GM20431 (cell line): ENCODE results near the gene ST6GAL1.
"Not testable (repeated sequence)": the region's sequence is repeated elsewhere in the genome, so short reads cannot be mapped to it uniquely, and the experiment has no call there.

Source experiments
- in situ Hi-C: fragments of 300-500 bp; cut with MseI, MboI; formaldehyde crosslinking; loops from one replicate; pipeline ENCODE4 v1.15.0; 2020; ENCODE audit warnings: low sequenced_read_pairs; ENCODE audit not compliant: unreplicated experiment

ST6GAL1 gene

GRCh38 chr3:186986816-186987215, 56.5 kb downstream of the ST6GAL1 start:
- in situ Hi-C loops: no loop called here

- in situ Hi-C loops: no loop called here
These were observed 58.5 kb downstream of the ST6GAL1 start for GRCh38 chr3:186988806-186989205.

- in situ Hi-C loops: no loop called here
These were observed 59.1 kb downstream of the ST6GAL1 start for GRCh38 chr3:186989429-186989828.

- in situ Hi-C loops: no loop called here
These were observed 60.0 kb downstream of the ST6GAL1 start for GRCh38 chr3:186990277-186990676.

GRCh38 chr3:186990878-186991308, 60.6 kb downstream of the ST6GAL1 start:
- in situ Hi-C loops: no loop called here

- in situ Hi-C loops: no loop called here
These were observed 61.1 kb downstream of the ST6GAL1 start for GRCh38 chr3:186991470-186991869.

- in situ Hi-C loops: not testable (repeated sequence)
These were observed 61.8 kb downstream of the ST6GAL1 start for GRCh38 chr3:186992096-186992495.

GRCh38 chr3:186993210-186993782, 63.0 kb downstream of the ST6GAL1 start:
- in situ Hi-C loops: no loop called here

- in situ Hi-C loops: no loop called here
These were observed 64.0 kb downstream of the ST6GAL1 start for GRCh38 chr3:186994000-186994955.

GRCh38 chr3:186996356-186996755, 66.0 kb downstream of the ST6GAL1 start:
- in situ Hi-C loops: no loop called here

GRCh38 chr3:186997061-186997460, 66.7 kb downstream of the ST6GAL1 start:
- in situ Hi-C loops: no loop called here

- in situ Hi-C loops: no loop called here
These were observed 67.2 kb downstream of the ST6GAL1 start for GRCh38 chr3:186997473-186997939.

- in situ Hi-C loops: no loop called here
These were observed 68.6 kb downstream of the ST6GAL1 start for GRCh38 chr3:186998937-186999368.

- in situ Hi-C loops: no loop called here
These were observed 70.4 kb downstream of the ST6GAL1 start for GRCh38 chr3:187000711-187001151.

GRCh38 chr3:187002915-187003314, 72.6 kb downstream of the ST6GAL1 start:
- in situ Hi-C loops: no loop called here

- in situ Hi-C loops: no loop called here
These were observed 75.6 kb downstream of the ST6GAL1 start for GRCh38 chr3:187005827-187006481.

- in situ Hi-C loops: no loop called here
These were observed 76.7 kb downstream of the ST6GAL1 start for GRCh38 chr3:187006864-187007630.

- in situ Hi-C loops: not testable (repeated sequence)
These were observed 80.1 kb downstream of the ST6GAL1 start for GRCh38 chr3:187010382-187010781.

- in situ Hi-C loops: no loop called here
These were observed 81.6 kb downstream of the ST6GAL1 start for GRCh38 chr3:187011915-187012314.

GRCh38 chr3:187012609-187013051, 82.3 kb downstream of the ST6GAL1 start:
- in situ Hi-C loops: no loop called here
